Stimulated activated CD4-positive, alpha-beta T cell treated with anti-CD3 and anti-CD28 coated beads, TNF-alpha, amount 100 ng/mL, for 24 hours (primary cell): ENCODE measurements around the gene TOB1.
A peak's percentile ranks its signal among the peaks of the same experiment; 100 is the strongest.

Source experiments
- DNase-seq, 3 experiments: peaks; one replicate each; pipeline ENCODE4 v3.0.0-alpha.2; 2020; ENCODE audit warnings: low read depth in 3 of 3

Gene TOB1

GRCh38 chr17:50866261-50866949 is at the start of gene TOB1:
Gene TOB1, minus strand, starts transcription at chr17:50866354. Its CDS starts 2,337 bp downstream, at chr17:50864017.
- peak; percentile 90 to 97 (median 94) for DNase-seq

- no peak for DNase-seq
Observed at GRCh38 chr17:50914505-50915063, 48.4 kb upstream of the TOB1 start.

- no peak for DNase-seq
Observed at GRCh38 chr17:50913120-50913519, 47.0 kb upstream of the TOB1 start.

- no peak for DNase-seq
Observed at GRCh38 chr17:50911890-50912289, 45.7 kb upstream of the TOB1 start.

GRCh38 chr17:50911450-50911849 is 45.3 kb upstream of the TOB1 start:
- no peak for DNase-seq

- DNase-seq, result peak in 2 of 3 experiments; percentile 41 to 67
Observed at GRCh38 chr17:50909765-50910605, 43.8 kb upstream of the TOB1 start.

GRCh38 chr17:50908860-50909764 is 43.0 kb upstream of the TOB1 start:
- DNase-seq, result no peak

- DNase-seq, result no peak
Observed at GRCh38 chr17:50908140-50908859, 42.1 kb upstream of the TOB1 start.

GRCh38 chr17:50906443-50906842 is 40.3 kb upstream of the TOB1 start:
- DNase-seq, result no peak

- no peak for DNase-seq
Observed at GRCh38 chr17:50905460-50905803, 39.3 kb upstream of the TOB1 start.

- no peak for DNase-seq
Observed at GRCh38 chr17:50904518-50905459, 38.6 kb upstream of the TOB1 start.

GRCh38 chr17:50903604-50904517 is 37.7 kb upstream of the TOB1 start:
- DNase-seq, result no peak

GRCh38 chr17:50902372-50903353 is 36.5 kb upstream of the TOB1 start:
- DNase-seq, result no peak

- DNase-seq, result no peak
Observed at GRCh38 chr17:50900383-50900892, 34.3 kb upstream of the TOB1 start.

- no peak for DNase-seq
Observed at GRCh38 chr17:50899559-50900319, 33.6 kb upstream of the TOB1 start.

GRCh38 chr17:50899005-50899460 is 32.9 kb upstream of the TOB1 start:
- DNase-seq, result no peak
